Caco-2 (cell line): ENCODE measurements around the gene AXL. TPM values are rescaled to one million over a fixed set of nuclear protein-coding genes. Genes with fewer than 3 reads are reported as not detected.

Experiments used
- BruUV-seq: library from RNA; stranded (reverse); fragments of 400-500 nt; replicated peaks from 2 replicates; lab custom pipeline; 2021; lab: Mats Ljungman, UMichigan
- CTCF ChIA-PET: fragments of 300-600 bp; sonication (Branson Sonifier 250); formaldehyde crosslinking; loops from one replicate; lab custom pipeline; 2022; ENCODE audit warnings: antibody characterized with exemption; lab: Charles Lee
- POLR2A ChIA-PET: fragments of 300-600 bp; sonication (Branson Sonifier 250); formaldehyde crosslinking; loops from one replicate; lab custom pipeline; 2022; ENCODE audit warnings: antibody characterized with exemption; lab: Charles Lee
- DNase-seq, 2 experiments: peaks; one replicate each; pipeline versions ENCODE4 v3.0.0 to v3.0.0-alpha.2; 2020 to 2022
- H3K27me3 ChIP-seq: replicated peaks from 2 replicates; pipeline ENCODE4 v1.6.0; 2011; ENCODE audit warnings: low read length; ENCODE audit not compliant: control insufficient read depth, insufficient read depth
- H3K36me3 ChIP-seq: 2 replicates; pipeline ENCODE4 v1.5.1; 2011; ENCODE audit warnings: low read length; ENCODE audit not compliant: control insufficient read depth, insufficient read depth
- H3K4me1 ChIP-seq: fragments of 250-450 bp; sonication (Bioruptor Pico); 2 replicates; pipeline ENCODE4 v1.5.1; 2020; ENCODE audit warnings: mild to moderate bottlenecking
- H3K4me3 ChIP-seq: 2 replicates; pipeline ENCODE4 v1.5.1; 2011; ENCODE audit warnings: low read depth, mild to moderate bottlenecking, control low read depth, low read length
- H3K9me3 ChIP-seq: fragments of 250-450 bp; sonication (Bioruptor Pico); 2 replicates; pipeline ENCODE4 v1.5.1; 2020; ENCODE audit warnings: mild to moderate bottlenecking, moderate library complexity
- H3K27ac Mint-ChIP-seq: one replicate; pipeline ENCODE4 v1.8.0; 2022; ENCODE audit warnings: mixed read lengths; ENCODE audit not compliant: unreplicated experiment
- H3K27me3 Mint-ChIP-seq: one replicate; pipeline ENCODE4 v1.8.0; 2022; ENCODE audit warnings: mixed read lengths; ENCODE audit not compliant: insufficient read depth, unreplicated experiment
- H3K36me3 Mint-ChIP-seq: one replicate; pipeline ENCODE4 v1.8.0; 2022; ENCODE audit warnings: mild to moderate bottlenecking, mixed read lengths; ENCODE audit not compliant: insufficient read depth, unreplicated experiment
- H3K4me1 Mint-ChIP-seq: one replicate; pipeline ENCODE4 v1.8.0; 2022; ENCODE audit warnings: low read depth, mixed read lengths; ENCODE audit not compliant: unreplicated experiment
- H3K4me3 Mint-ChIP-seq: one replicate; pipeline ENCODE4 v1.8.0; 2022; ENCODE audit warnings: mild to moderate bottlenecking, moderate library complexity, mixed read lengths; ENCODE audit not compliant: unreplicated experiment
- H3K9me3 Mint-ChIP-seq: one replicate; pipeline ENCODE4 v1.8.0; 2022; ENCODE audit warnings: mixed read lengths; ENCODE audit not compliant: unreplicated experiment
- CTCF ChIP-seq, 2 experiments: fragments of 200-600 bp in 1 of 2; IDR thresholded peaks; 1 replicate in 1 of 2; 2 replicates in 1 of 2; pipeline versions ENCODE4 v1.5.1 to v1.8.0; 2011 to 2022; ENCODE audit warnings: antibody characterized with exemption in 1 of 2, control low read depth in 1 of 2, inconsistent platforms in 1 of 2, low read depth in 1 of 2, low read length in 1 of 2, mild to moderate bottlenecking in 1 of 2, moderate library complexity in 1 of 2; ENCODE audit not compliant: insufficient read depth in 1 of 2, severe bottlenecking in 1 of 2, unreplicated experiment in 1 of 2
- intact Hi-C: fragments of 100-400 bp; cut with micrococcal nuclease; formaldehyde crosslinking; loops from one replicate; pipeline ENCODE4 v1.10.0; 2022; ENCODE audit not compliant: unreplicated experiment
- total RNA-seq: library from RNA; stranded (reverse); gene quantifications from 2 replicates; pipeline ENCODE4 v1.2.3, GENCODE V29; 2022

The AXL gene
- total RNA-seq, 1 experiment from 2014 or later, result 1.2 TPM

- H3K27me3 Mint-ChIP-seq, result no peaks in the 10 kb centered on the region
- Histone ChIP-seq H3K4me1 (peaks cover 3% of the 10 kb centered on the region; the same call in 1 of the 2 replicates), H3K27me3 (no peaks in the 10 kb centered on the region), H3K36me3 (peaks cover 9% of the 10 kb centered on the region), H3K4me3 (no peak overlapping the region), H3K9me3 (no peaks in the 10 kb centered on the region)
- TF ChIP-seq CTCF (IDR thresholded peaks at IDR 0.05; ENCODE audit: insufficient read depth in 1 of 2, low read depth in 1 of 2, low read length in 1 of 2, severe bottlenecking in 1 of 2, unreplicated experiment in 1 of 2), result no peak
- peaks cover 7% of the 10 kb centered on the region for H3K4me1 Mint-ChIP-seq
- BruUV-seq, result no TSS peak
- H3K4me3 Mint-ChIP-seq, result no peak overlapping the region
- H3K27ac Mint-ChIP-seq, result peak overlapping the region; percentile 84
- intact Hi-C loops, result no loop called here
- CTCF ChIA-PET, result interaction anchor here (0.5 to 1.1 kb wide), 3 partner anchors 41 to 591 kb away, joined by 4 to 5 read pairs (median 5); no protein-coding TSS in a partner anchor
- POLR2A ChIA-PET, result no interaction called here
- no peaks in the 10 kb centered on the region for H3K9me3 Mint-ChIP-seq
- H3K36me3 Mint-ChIP-seq, result peaks cover 98% of the 10 kb centered on the region
- no peak for DNase-seq
These were observed 84.9 kb downstream of the AXL start for GRCh38 chr19:41303954-41304353.

- no TSS peak for BruUV-seq
- H3K27ac Mint-ChIP-seq, result peak overlapping the region; percentile 84
- Histone ChIP-seq H3K36me3 (peaks cover 8% of the 10 kb centered on the region), H3K4me3 (no peak overlapping the region), H3K9me3 (no peaks in the 10 kb centered on the region), H3K4me1 (peaks cover 8% of the 10 kb centered on the region; the same call in 1 of the 2 replicates), H3K27me3 (no peaks in the 10 kb centered on the region)
- H3K36me3 Mint-ChIP-seq, result peaks cover 98% of the 10 kb centered on the region
- ChIA-PET POLR2A (interaction anchor here (0.7 kb wide), 1 partner anchor 128 kb away, joined by 3 read pairs; no protein-coding TSS in a partner anchor), CTCF (interaction anchor here (0.6 to 1.3 kb wide), 4 partner anchors 41 to 592 kb away, joined by 3 to 5 read pairs (median 4); partner anchors contain the start of gene HNRNPUL1)
- no peaks in the 10 kb centered on the region for H3K9me3 Mint-ChIP-seq
- H3K27me3 Mint-ChIP-seq, result no peaks in the 10 kb centered on the region
- peaks cover 7% of the 10 kb centered on the region for H3K4me1 Mint-ChIP-seq
- intact Hi-C loops, result no loop called here
- TF ChIP-seq CTCF (IDR thresholded peaks at IDR 0.05; ENCODE audit: insufficient read depth in 1 of 2, low read depth in 1 of 2, low read length in 1 of 2, severe bottlenecking in 1 of 2, unreplicated experiment in 1 of 2), result no peak
- no peak overlapping the region for H3K4me3 Mint-ChIP-seq
- no peak for DNase-seq
These were observed 85.9 kb downstream of the AXL start for GRCh38 chr19:41304706-41305483.

GRCh38 chr19:41305927-41306793 is 87.1 kb downstream of the AXL start:
- Mint-ChIP-seq H3K4me1 (peaks cover 7% of the 10 kb centered on the region), H3K4me3 (no peak overlapping the region), H3K27me3 (no peaks in the 10 kb centered on the region), H3K27ac (no peak overlapping the region), H3K36me3 (peaks cover 96% of the 10 kb centered on the region), H3K9me3 (no peaks in the 10 kb centered on the region)
- H3K9me3 ChIP-seq, result no peaks in the 10 kb centered on the region
- peaks cover 6% of the 10 kb centered on the region for H3K36me3 ChIP-seq
- intact Hi-C loops, result no loop called here
- peaks cover 10% of the 10 kb centered on the region for H3K4me1 ChIP-seq
- ChIA-PET POLR2A (no interaction called here), CTCF (interaction anchor here (0.5 to 1.2 kb wide), 4 partner anchors 102 to 772 kb away, joined by 3 to 9 read pairs (median 6); no protein-coding TSS in a partner anchor)
- no peak for DNase-seq
- no peak overlapping the region for H3K4me3 ChIP-seq
- BruUV-seq, result no TSS peak
- no peaks in the 10 kb centered on the region for H3K27me3 ChIP-seq
- TF ChIP-seq CTCF (IDR thresholded peaks at IDR 0.05; ENCODE audit: insufficient read depth in 1 of 2, low read depth in 1 of 2, low read length in 1 of 2, severe bottlenecking in 1 of 2, unreplicated experiment in 1 of 2), result no peak
